GM23338 (cell line): ENCODE measurements around the gene RRAS. TPM values are rescaled to one million over a fixed set of nuclear protein-coding genes. Genes with fewer than 3 reads are reported as not detected.

Experiments
- ATAC-seq: fragments of 200-7000 bp; cut with Tn5 transposase; 3 replicates; pipeline ENCODE4 v1.9.1; 2020
- DNase-seq: peaks from one replicate; pipeline ENCODE4 v3.0.0-alpha.2; 2015; ENCODE audit warnings: low spot score
- H2AFZ ChIP-seq: fragments of 200-600 bp; sonication (generic); 2 replicates; pipeline ENCODE4 v1.8.0; 2016; ENCODE audit warnings: antibody characterized with exemption, mild to moderate bottlenecking, moderate library complexity
- H3F3A ChIP-seq: fragments of 200-600 bp; sonication (generic); replicated peaks from 2 replicates; pipeline ENCODE4 v1.8.0; 2017; ENCODE audit warnings: antibody characterized with exemption, mixed run types, low read depth
- H3K27ac ChIP-seq: fragments of 200-600 bp; sonication (generic); 2 replicates; pipeline ENCODE4 v1.6.1; 2016; ENCODE audit warnings: low read depth
- H3K27me3 ChIP-seq: fragments of 200-600 bp; sonication (generic); 2 replicates; pipeline ENCODE4 v1.8.0; 2016; ENCODE audit warnings: mild to moderate bottlenecking, mixed run types, moderate library complexity; ENCODE audit not compliant: insufficient read depth
- H3K36me3 ChIP-seq: fragments of 200-600 bp; sonication (generic); 2 replicates; pipeline ENCODE4 v1.8.0; 2016; ENCODE audit warnings: mild to moderate bottlenecking; ENCODE audit not compliant: insufficient read depth
- H3K4me1 ChIP-seq: fragments of 200-600 bp; sonication (generic); 2 replicates; pipeline ENCODE4 v1.8.0; 2016; ENCODE audit warnings: mild to moderate bottlenecking, moderate library complexity; ENCODE audit not compliant: insufficient read depth
- H3K4me2 ChIP-seq: fragments of 200-600 bp; sonication (generic); 2 replicates; pipeline ENCODE4 v1.7.1; 2017; ENCODE audit warnings: mixed run types
- H3K4me3 ChIP-seq: fragments of 200-600 bp; sonication (generic); 2 replicates; pipeline ENCODE4 v1.6.1; 2016; ENCODE audit warnings: mixed run types
- H3K79me2 ChIP-seq: fragments of 200-600 bp; sonication (generic); replicated peaks from 2 replicates; pipeline ENCODE4 v1.8.0; 2017; ENCODE audit warnings: mild to moderate bottlenecking; ENCODE audit not compliant: insufficient read depth
- H3K9me2 ChIP-seq: fragments of 200-600 bp; sonication (generic); 2 replicates; pipeline ENCODE4 v1.8.0; 2017; ENCODE audit not compliant: insufficient read depth
- H4K20me1 ChIP-seq: fragments of 200-600 bp; sonication (generic); replicated peaks from 2 replicates; pipeline ENCODE4 v1.8.0; 2017; ENCODE audit warnings: mild to moderate bottlenecking; ENCODE audit not compliant: insufficient read depth
- H3K27ac Mint-ChIP-seq: 2 replicates; pipeline ENCODE4 v1.8.0; 2020; ENCODE audit warnings: inconsistent platforms, mild to moderate bottlenecking, moderate library complexity, mixed read lengths
- H3K27me3 Mint-ChIP-seq: 3 replicates; pipeline ENCODE4 v1.8.0; 2022; ENCODE audit warnings: low read depth, mild to moderate bottlenecking, moderate library complexity, mixed read lengths, inconsistent platforms; ENCODE audit not compliant: insufficient read depth, poor library complexity
- H3K36me3 Mint-ChIP-seq: 3 replicates; pipeline ENCODE4 v1.8.0; 2021; ENCODE audit warnings: low read depth, mild to moderate bottlenecking, inconsistent platforms, moderate library complexity, mixed read lengths
- H3K4me1 Mint-ChIP-seq: 3 replicates; pipeline ENCODE4 v1.8.0; 2020; ENCODE audit warnings: mild to moderate bottlenecking, inconsistent platforms, mixed read lengths
- H3K4me3 Mint-ChIP-seq: 3 replicates; pipeline ENCODE4 v1.8.0; 2021; ENCODE audit warnings: moderate library complexity, mild to moderate bottlenecking, inconsistent platforms, mixed read lengths
- H3K9me3 Mint-ChIP-seq: 3 replicates; pipeline ENCODE4 v1.8.0; 2020; ENCODE audit warnings: moderate library complexity, mild to moderate bottlenecking, inconsistent platforms, mixed read lengths
- CREB1 ChIP-seq: fragments of 250-450 bp; sonication (Bioruptor Pico); IDR thresholded peaks from 2 replicates; pipeline ENCODE4 v1.5.0; 2020; ENCODE audit warnings: low read depth, mild to moderate bottlenecking, moderate library complexity
- JUNB ChIP-seq: IDR thresholded peaks from one replicate; pipeline ENCODE4 v1.6.1; 2016; ENCODE audit warnings: antibody characterized with exemption; ENCODE audit not compliant: unreplicated experiment
- NANOG ChIP-seq: IDR thresholded peaks from 2 replicates; pipeline ENCODE4 v1.6.1; 2016; ENCODE audit warnings: antibody characterized with exemption, borderline replicate concordance
- POLR2AphosphoS5 ChIP-seq: IDR thresholded peaks from 2 replicates; pipeline ENCODE4 v1.6.1; 2016; ENCODE audit warnings: antibody characterized with exemption, low read depth
- ZNF114 ChIP-seq: fragments of 250-450 bp; sonication (Bioruptor Pico); IDR thresholded peaks from 2 replicates; pipeline ENCODE4 v1.5.0; 2020; ENCODE audit warnings: mild to moderate bottlenecking, moderate library complexity
- ZNF331 ChIP-seq: fragments of 250-450 bp; sonication (Bioruptor Pico); IDR thresholded peaks from 2 replicates; pipeline ENCODE4 v1.5.0; 2020; ENCODE audit warnings: low read depth, mild to moderate bottlenecking, moderate library complexity
- polyA plus RNA-seq: library from polyadenylated mRNA; unstranded; fragments of >200 nt; fragmentation: Nextera tagmentation; extraction: Ambion mirVana; gene quantifications from 2 replicates; pipeline ENCODE4 v1.2.1, GENCODE V29; 2016
- total RNA-seq: library from RNA; depleted of rRNA; stranded (reverse); fragments of >200 nt; shearing (Covaris generic); gene quantifications from 2 replicates; pipeline ENCODE4 v1.2.3, GENCODE V29; 2014
- TF ChIP-seq, protein P1 (sequence below): IDR thresholded peaks from one replicate; pipeline ENCODE4 v1.6.1; 2018; ENCODE audit warnings: antibody characterized with exemption; ENCODE audit not compliant: unreplicated experiment
- TF ChIP-seq, protein P2 (sequence below): IDR thresholded peaks from 2 replicates; pipeline ENCODE4 v1.6.1; 2016; ENCODE audit warnings: antibody characterized with exemption

Gene RRAS
- total and polyA plus RNA-seq, 2 experiments from 2014 or later: 9.3 to 30.0 TPM

DNA sequence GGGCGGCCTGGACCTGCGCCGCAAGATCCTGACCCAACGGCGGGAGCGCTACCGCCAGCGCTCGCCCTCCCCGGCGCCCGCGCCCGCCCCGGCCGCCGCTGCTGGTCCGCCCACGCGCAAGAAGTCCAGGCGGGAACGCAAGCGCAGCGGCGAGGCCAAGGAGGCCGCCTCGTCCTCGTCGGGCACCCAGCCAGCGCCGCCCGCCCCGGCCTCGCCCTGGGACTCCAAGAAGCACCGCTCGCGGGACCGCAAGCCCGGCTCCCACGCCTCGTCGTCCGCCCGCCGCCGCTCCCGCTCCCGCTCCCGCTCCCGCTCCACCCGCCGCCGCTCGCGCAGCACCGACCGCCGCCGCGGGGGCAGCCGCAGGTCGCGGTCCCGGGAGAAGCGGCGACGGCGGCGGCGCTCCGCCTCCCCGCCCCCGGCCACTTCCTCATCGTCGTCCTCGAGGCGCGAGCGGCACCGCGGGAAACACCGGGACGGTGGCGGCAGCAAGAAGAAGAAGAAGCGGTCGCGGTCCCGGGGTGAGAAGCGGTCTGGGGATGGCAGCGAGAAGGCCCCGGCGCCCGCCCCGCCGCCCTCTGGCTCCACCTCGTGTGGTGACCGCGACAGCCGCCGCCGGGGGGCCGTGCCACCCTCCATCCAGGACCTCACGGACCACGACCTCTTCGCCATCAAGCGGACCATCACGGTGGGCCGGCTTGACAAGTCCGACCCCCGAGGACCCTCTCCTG lies 12.0 kb upstream of the RRAS start (continued):
- TF ChIP-seq NANOG: no peak
- TF ChIP-seq CREB1 (CRISPR knock-in tag): no peak
- TF ChIP-seq, protein P1, sequence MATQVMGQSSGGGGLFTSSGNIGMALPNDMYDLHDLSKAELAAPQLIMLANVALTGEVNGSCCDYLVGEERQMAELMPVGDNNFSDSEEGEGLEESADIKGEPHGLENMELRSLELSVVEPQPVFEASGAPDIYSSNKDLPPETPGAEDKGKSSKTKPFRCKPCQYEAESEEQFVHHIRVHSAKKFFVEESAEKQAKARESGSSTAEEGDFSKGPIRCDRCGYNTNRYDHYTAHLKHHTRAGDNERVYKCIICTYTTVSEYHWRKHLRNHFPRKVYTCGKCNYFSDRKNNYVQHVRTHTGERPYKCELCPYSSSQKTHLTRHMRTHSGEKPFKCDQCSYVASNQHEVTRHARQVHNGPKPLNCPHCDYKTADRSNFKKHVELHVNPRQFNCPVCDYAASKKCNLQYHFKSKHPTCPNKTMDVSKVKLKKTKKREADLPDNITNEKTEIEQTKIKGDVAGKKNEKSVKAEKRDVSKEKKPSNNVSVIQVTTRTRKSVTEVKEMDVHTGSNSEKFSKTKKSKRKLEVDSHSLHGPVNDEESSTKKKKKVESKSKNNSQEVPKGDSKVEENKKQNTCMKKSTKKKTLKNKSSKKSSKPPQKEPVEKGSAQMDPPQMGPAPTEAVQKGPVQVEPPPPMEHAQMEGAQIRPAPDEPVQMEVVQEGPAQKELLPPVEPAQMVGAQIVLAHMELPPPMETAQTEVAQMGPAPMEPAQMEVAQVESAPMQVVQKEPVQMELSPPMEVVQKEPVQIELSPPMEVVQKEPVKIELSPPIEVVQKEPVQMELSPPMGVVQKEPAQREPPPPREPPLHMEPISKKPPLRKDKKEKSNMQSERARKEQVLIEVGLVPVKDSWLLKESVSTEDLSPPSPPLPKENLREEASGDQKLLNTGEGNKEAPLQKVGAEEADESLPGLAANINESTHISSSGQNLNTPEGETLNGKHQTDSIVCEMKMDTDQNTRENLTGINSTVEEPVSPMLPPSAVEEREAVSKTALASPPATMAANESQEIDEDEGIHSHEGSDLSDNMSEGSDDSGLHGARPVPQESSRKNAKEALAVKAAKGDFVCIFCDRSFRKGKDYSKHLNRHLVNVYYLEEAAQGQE: no peak
- TF ChIP-seq, protein P2, sequence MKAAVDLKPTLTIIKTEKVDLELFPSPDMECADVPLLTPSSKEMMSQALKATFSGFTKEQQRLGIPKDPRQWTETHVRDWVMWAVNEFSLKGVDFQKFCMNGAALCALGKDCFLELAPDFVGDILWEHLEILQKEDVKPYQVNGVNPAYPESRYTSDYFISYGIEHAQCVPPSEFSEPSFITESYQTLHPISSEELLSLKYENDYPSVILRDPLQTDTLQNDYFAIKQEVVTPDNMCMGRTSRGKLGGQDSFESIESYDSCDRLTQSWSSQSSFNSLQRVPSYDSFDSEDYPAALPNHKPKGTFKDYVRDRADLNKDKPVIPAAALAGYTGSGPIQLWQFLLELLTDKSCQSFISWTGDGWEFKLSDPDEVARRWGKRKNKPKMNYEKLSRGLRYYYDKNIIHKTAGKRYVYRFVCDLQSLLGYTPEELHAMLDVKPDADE: no peak

GRCh38 chr19:49651029-49651819 lies 11.3 kb upstream of the RRAS start:
- peak; percentile 34 for DNase-seq
- Histone ChIP-seq H3F3A (peaks cover 3% of the 10 kb centered on the region; the same call in 1 of the 2 replicates), H3K79me2 (no peaks in the 10 kb centered on the region), H2AFZ (no peak overlapping the region), H3K27ac (no peak overlapping the region), H3K27me3 (no peaks in the 10 kb centered on the region), H4K20me1 (no peaks in the 10 kb centered on the region; the same call in none of the 2 replicates), H3K9me2 (no peaks in the 10 kb centered on the region), H3K36me3 (peaks cover 13% of the 10 kb centered on the region), H3K4me2 (no peak overlapping the region), H3K4me3 (no peak overlapping the region), H3K4me1 (no peaks in the 10 kb centered on the region)
- ATAC-seq: peak; percentile 33
- H3K4me3 Mint-ChIP-seq: no peak overlapping the region
- TF ChIP-seq, protein P2: no peak
- no peak for TF ChIP-seq POLR2AphosphoS5
- no peak for TF ChIP-seq ZNF331 (CRISPR knock-in tag)
- no peak for TF ChIP-seq CREB1 (CRISPR knock-in tag)
- TF ChIP-seq, protein P1: no peak
- no peak for TF ChIP-seq JUNB
- no peak for TF ChIP-seq ZNF114
- H3K27ac Mint-ChIP-seq: no peak overlapping the region
- H3K4me1 Mint-ChIP-seq: no peaks in the 10 kb centered on the region
- no peaks in the 10 kb centered on the region for H3K9me3 Mint-ChIP-seq
- H3K36me3 Mint-ChIP-seq: peaks cover 55% of the 10 kb centered on the region
- H3K27me3 Mint-ChIP-seq: peaks cover 7% of the 10 kb centered on the region
